Sciatic nerve (tissue), 2 donors: ENCODE measurements around the gene HEMK1. TPM values are rescaled to one million over a fixed set of nuclear protein-coding genes. Genes with fewer than 3 reads are reported as not detected.

Experiments used
- ATAC-seq: fragments of 200-7000 bp; cut with Tn5 transposase; one replicate; pipeline ENCODE4 v1.9.1; 2020; ENCODE audit warnings: mild to moderate bottlenecking, moderate library complexity
- DNase-seq: peaks from one replicate; pipeline ENCODE4 v3.0.0-alpha.2; 2020; ENCODE audit warnings: low spot score
- intact Hi-C: fragments of 100-400 bp; cut with DNase I; formaldehyde crosslinking; loops from one replicate; pipeline ENCODE4 v1.14.2; 2022
- total RNA-seq: library from RNA; stranded (reverse); fragmentation: NEBNext Ultra II Directional; extraction: Animal tissue kit (Norgen Biotek cat#: 25700); gene quantifications from one replicate; pipeline ENCODE4 v1.2.1, GENCODE V29; 2021
- donor health status: DM: no; HTN: no; CAD: no.
- donor health status: DM: no; HTN: no; CAD: no.

HEMK1 gene
- total RNA-seq, 1 donor from 2014 or later, result 21.3 TPM

- ATAC-seq (no peak), DNase-seq (no peak)
- intact Hi-C loops, result loop anchor here (5.0 kb wide), 2 partner anchors 102 to 192 kb away; partner anchors contain the start of gene ZMYND10
Measured at GRCh38 chr3:50539356-50540286, 29.7 kb upstream of the HEMK1 start.

- ATAC-seq (peak; percentile 83), DNase-seq (peak; percentile 84)
- intact Hi-C loops, result loop anchor here (5.0 kb wide), 2 partner anchors 105 to 195 kb away; partner anchors contain the start of gene ZMYND10
Measured at GRCh38 chr3:50542177-50543034, 26.9 kb upstream of the HEMK1 start.

- no peak for DNase-seq
- no peak for ATAC-seq
- intact Hi-C loops, result no loop called here
Measured at GRCh38 chr3:50545781-50546180, 23.5 kb upstream of the HEMK1 start.

DNA sequence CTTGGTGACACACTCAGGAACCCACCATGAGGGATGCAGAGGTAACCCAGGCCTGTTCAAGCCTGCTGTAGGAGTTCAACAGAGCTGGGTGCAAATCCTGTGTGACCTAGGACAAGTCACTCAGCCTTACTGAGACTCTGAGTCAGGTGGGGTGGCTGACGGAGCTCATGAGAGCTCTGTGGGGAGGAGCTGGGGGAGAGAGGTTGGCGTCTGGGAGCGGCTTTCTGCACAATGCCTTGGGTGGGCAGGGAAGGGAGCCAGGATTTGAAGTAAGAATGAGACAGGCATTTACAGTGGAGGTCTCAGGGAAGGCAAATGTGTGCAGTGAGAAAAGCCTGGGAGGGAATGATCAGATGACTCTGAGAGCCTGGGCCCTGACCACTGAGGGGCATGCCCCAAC is 20.1 kb upstream of the HEMK1 start:
- DNase-seq (no peak), ATAC-seq (no peak)
- intact Hi-C loops, result no loop called here

DNA sequence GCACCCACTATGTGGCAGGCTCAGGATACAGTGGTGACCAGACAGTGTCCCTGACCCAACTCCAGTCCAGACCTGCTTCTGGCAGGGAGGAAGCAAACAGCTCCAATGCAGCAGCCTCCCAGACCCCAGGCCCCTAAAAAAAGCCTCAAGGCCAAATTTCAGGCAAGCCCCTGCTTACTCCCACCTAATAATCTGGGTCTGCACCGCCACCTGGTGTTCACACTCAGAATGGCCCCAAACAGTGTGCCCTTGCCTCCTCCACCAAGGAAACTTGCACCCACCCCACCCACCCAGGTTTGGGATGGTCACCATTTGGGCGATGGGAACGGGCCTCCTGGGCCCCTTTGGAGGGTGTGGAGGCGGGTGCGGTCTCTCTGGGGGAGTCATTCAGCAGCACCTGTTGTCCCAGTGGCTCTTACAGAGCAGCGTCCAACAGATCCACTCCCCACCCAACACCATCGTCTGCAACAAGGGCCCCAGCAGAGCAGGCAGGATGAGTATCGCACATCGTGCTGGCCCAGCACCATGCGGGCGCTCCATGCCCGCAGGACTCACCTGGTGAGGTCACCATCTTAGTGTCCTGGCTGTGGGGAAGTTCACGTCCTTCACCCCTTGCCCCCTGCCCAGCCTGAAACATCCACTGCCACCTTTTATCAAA is 19.1 kb upstream of the HEMK1 start:
- ATAC-seq (peak; percentile 44), DNase-seq (peak; percentile 76)
- intact Hi-C loops, result no loop called here

DNA sequence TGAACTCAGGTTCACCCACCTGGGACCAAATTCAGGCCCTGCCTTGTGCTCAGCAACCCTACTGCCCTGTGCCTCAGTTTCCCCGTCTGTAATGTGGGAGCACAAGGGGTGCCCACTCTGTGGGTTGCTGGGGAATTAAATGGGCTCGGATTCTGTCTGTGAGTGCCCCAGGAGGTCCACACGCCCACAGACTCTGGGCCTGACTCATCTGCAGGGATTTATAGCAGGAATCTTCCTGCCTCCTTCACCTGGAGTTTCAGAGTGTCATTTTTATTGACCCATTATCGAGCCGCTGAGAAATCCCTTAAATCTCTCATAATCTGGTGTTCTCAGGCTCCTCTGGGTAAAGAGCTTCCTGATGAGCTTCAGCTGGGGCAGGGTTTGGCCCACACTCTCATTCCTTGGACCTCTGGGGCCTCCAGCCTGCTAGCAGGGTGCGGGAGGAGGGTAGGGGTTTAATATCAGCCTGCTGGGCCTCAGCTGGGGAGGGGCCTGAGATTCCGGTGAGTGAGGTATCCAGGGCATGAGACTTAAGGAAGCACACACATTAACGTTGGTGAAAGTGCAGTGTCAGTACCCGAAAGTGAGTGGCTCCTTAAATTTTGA is 18.2 kb upstream of the HEMK1 start:
- DNase-seq (no peak), ATAC-seq (no peak)
- intact Hi-C loops, result no loop called here

DNA sequence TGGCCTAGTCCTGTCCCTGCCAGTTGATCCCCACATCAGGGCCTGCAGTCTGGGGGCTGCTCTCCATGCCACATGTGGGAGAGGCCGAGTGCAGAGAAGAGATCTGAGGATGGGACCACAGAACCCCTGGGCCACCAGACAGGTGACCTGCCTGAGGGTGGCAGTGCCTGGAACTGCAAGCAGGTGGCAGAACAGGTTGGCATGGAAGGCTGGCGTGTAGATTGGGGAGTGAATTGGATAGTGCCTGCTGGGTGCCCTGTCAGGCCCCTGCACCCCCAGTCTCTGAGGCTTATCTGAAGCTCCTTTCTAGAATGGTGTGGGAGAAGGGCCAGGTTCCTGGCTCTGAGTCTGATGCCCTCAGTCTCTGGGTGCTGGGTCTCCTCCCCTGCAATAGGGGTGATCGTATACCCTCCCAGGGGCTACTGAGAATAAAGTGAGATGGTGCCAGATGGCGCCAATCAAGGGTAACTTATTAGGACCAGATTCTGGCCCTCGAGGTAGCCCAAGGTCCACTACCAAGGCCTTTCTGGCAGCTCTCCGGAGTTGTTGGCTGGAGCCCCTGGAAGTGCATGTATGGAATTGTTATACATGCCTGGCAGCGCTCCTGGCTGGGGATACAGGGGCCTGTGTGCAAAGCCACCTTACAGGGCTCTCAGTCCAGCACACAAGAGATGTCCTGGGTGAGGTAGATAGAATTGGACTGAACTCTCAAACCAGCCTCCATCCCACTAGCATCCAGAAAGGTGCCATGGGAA is 17.5 kb upstream of the HEMK1 start:
- intact Hi-C loops, result no loop called here
- ATAC-seq (no peak), DNase-seq (no peak)

DNA sequence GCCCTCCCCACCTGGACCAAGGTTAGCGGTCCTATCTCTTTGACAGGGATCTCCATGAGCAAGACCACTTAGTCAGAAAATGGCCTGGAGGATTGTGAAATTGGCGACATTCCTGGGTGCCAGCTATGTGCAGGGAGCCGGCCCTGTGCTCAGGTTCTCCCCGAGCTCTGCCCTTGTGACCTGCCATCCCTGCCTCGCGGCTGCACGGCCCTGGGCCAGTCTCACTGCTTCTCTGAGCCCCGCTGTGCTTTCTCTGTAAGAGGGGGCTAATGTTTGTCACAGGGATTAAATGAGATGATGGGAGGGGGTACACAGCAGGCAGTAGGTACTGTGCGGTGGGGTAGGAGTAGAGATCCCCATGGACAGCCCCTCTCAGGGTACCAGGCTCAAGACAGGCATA is 16.7 kb upstream of the HEMK1 start:
- intact Hi-C loops, result no loop called here
- ATAC-seq (no peak), DNase-seq (no peak)

DNA sequence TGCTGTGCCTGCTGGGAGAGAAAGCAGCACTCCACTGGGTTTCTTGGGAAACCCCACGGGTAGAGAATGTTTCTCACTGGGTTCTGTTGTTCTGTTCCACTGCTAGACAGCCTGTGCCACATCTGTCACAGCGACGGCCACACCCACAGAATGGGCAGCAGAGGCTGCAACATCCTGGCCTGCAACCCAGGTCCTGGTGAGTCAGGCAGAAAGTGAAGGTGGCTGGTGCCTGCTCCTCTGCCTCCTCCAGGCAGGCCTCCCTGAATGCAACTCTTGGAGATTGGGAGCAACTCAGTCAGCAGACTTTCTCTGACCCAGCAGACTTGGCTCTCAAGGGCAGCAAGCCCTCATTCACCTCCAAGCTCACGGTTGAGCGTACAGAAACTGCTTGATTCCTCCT is 14.8 kb upstream of the HEMK1 start:
- intact Hi-C loops, result no loop called here
- DNase-seq (no peak), ATAC-seq (no peak)

- intact Hi-C loops, result no loop called here
- DNase-seq (no peak), ATAC-seq (no peak)
Measured at GRCh38 chr3:50557106-50557505, 12.2 kb upstream of the HEMK1 start.

DNA sequence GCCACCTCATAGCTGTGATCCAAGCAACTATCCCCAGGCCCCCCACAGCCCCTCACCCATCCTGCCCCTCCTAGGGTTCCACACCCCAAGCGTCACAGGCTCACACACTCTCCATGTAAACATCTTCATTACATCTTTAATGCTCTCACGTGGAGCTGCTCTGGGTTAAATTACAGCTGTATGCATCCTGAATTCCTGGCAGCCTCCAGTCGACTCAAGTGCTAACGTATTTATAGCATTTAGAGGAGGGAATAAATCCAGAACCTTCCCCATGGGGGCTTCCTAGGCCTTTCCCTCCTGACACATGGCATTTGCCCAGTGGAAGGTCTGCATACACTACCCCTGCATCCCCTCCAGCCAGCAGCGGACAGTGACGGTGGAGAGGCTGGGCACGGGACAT is 11.4 kb upstream of the HEMK1 start:
- ATAC-seq (no peak), DNase-seq (no peak)
- intact Hi-C loops, result no loop called here

DNA sequence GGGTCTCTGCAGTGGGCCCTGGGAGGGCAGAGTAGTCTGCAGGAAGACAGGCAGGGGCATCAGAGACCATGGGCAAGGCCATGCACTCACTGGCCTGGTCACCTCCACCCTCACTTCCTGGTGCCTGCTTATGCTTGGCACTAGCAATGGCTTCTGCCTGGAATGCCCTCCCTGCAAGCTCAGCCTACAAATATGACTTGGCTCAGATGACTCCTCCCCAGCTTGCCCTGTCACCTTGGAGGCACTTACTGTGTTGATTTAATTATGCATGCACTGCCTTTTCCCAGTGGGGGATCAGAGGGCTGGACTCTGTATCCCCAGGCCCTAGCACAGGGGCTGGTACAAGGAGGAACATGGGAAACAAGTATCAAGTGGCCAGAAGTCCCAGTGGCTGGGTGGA is 9.6 kb upstream of the HEMK1 start:
- ATAC-seq (no peak), DNase-seq (no peak)
- intact Hi-C loops, result no loop called here

GRCh38 chr3:50562861-50563260 is 6.5 kb upstream of the HEMK1 start:
- intact Hi-C loops, result no loop called here
- DNase-seq, result no peak
- ATAC-seq, result no peak

DNA sequence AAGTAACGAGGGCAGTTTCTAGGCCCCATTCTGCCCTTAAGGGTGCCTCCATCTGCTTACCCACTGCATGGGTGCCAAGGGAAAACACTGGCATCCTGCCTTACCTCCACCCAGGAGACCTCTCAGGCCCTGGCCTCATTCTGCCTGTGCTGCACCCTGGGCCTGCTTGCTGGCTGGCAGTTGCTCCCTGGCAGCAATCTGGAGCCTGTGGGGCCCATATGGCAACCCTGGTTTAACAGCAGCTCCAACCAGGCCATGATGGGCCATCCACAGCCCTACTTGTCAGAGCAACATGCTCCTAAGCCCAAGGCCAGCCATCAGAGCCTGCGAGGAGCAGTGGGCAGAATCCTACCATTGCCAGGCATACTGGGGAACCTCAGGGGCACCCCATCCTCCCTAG is 5.5 kb upstream of the HEMK1 start:
- DNase-seq, result no peak
- intact Hi-C loops, result no loop called here
- no peak for ATAC-seq

- DNase-seq (no peak), ATAC-seq (no peak)
- intact Hi-C loops, result no loop called here
Measured at GRCh38 chr3:50564321-50564720, 5.0 kb upstream of the HEMK1 start.

DNA sequence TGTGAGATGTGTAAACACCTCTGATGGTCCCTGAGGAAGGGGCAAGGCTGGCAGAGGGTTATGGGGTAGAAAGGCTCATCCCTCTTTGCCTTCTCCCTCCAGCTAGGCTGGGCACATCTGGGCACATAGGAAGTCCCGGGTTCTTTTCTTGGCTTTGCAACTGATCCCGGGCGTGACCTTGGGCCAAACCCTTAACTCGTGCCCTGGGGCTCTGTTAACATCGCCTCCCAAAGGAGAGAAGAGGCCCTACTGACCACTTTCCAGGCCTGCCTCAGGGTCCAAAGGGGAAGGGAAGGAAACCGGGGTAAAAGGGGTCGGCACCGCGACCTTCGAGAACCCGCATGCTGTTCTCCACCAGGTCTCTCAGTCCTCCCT is 2.3 kb upstream of the HEMK1 start:
- no peak for ATAC-seq
- intact Hi-C loops, result loop anchor here (5.0 kb wide), 1 partner anchor 1115 kb away; no protein-coding TSS in a partner anchor
- DNase-seq, result no peak

DNA sequence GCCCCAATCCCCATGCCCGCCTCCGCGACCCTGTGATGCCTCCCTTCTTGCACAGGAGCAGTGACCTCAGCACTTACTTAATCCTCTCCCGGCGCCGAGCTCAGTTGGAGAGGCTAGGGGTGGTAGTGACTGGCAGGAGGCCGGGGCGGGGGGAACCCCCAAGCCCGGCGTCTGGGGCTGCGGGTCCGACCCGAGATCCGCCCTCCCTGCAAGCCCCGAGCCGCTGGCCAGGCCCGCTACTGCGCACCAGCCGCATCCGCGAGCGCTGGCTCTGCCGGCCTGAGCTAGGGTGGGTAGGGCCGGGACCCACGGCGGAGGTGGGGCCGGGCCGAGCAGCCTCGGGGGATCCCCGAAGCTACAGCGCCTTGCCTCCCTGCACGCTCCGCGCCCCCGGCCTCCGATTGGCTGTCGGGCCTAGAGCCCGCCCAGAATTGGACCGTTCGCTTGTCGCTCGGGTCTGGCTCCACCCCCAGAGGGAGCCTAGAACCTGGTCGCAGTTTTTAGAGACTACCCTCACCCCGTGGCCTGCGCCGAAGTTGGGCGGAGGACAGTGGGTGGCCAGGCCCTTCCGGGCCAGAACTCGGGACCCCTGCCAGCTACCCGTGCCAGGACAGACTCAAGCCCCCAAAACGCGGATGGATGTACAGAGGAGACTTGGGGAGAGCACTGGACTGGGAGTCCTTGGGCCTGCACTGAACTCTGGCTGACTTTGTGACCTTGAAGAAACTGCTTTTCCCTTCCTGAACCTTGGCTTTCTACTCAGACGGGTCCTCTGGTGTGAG is 1.7 kb upstream of the HEMK1 start, which contains the start of gene C3orf18:
C3orf18 (minus strand) TSS at position 362 of the 782 bp plus-strand sequence. CDS start 2,048 bp downstream, outside the sequence.
- intact Hi-C loops, result loop anchor here (5.0 kb wide), 1 partner anchor 1115 kb away; no protein-coding TSS in a partner anchor
- peak; percentile 97 for DNase-seq
- ATAC-seq, result peak; percentile 85
